ENCODE measurements around the gene NLGN3.

Gene NLGN3

DNA sequence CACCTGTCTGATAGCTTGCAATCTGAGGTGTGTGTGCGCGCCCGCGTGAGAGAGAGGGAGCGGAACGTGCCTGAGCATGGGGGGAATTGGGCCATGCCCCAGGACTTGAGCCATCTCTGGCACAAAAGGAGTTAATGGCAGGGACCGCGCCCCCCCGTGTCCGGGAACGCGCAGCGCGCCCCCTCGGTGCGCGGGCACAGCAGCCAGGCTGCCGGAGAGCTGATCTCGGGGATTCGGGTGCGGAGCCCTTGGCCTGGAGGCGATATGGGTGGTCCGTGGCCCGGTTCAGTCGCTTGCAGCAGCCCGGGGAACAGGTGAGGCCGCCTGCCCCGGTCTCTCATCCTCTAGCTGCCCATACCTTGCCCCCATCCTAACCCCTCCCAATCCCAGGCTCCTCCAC is at the start of gene NLGN3:
Gene NLGN3 (plus strand): TSS at position 191 of the 400 bp plus-strand sequence. CDS start 2,909 bp downstream, outside the sequence.
- DNase-seq, result no peak

DNA sequence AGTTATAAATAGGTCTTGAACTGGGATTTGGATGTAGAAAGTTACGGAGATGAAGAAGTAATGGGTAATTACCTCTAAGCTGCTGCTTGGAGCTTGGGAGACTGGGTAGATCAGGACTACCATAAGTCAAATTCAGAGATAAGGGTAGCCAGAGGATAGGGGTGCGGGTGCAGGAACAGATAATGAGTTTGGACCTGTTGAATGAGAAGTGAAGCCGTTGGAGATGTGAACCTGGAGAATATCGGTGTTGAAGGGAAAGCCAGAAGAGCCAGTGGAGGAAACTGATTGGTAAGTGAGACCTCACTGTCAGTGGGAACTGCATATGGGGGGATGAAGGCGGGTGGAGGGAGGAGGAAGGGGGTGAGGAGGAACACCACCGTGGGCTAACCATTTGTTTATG is 49.6 kb upstream of the NLGN3 start:
- no peak for DNase-seq

GRCh38 chrX:71095555-71095980 is 49.1 kb upstream of the NLGN3 start, which contains the start of gene FOXO4:
FOXO4 (plus strand) TSS chrX:71095851; CDS start chrX:71096529, 678 bp downstream.
- peak; percentile 60 for DNase-seq

GRCh38 chrX:71095981-71096759 is 48.5 kb upstream of the NLGN3 start:
- peak; percentile 21 for DNase-seq

DNA sequence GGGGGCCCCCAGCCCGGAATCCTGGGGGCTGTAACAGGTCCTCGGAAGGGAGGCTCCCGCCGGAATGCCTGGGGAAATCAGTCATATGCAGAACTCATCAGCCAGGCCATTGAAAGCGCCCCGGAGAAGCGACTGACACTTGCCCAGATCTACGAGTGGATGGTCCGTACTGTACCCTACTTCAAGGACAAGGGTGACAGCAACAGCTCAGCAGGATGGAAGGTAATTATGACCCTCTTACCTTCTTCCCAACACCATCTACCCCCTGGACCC is 47.9 kb upstream of the NLGN3 start:
- no peak for DNase-seq

GRCh38 chrX:71098302-71098701 is 46.3 kb upstream of the NLGN3 start:
- no peak for DNase-seq

DNA sequence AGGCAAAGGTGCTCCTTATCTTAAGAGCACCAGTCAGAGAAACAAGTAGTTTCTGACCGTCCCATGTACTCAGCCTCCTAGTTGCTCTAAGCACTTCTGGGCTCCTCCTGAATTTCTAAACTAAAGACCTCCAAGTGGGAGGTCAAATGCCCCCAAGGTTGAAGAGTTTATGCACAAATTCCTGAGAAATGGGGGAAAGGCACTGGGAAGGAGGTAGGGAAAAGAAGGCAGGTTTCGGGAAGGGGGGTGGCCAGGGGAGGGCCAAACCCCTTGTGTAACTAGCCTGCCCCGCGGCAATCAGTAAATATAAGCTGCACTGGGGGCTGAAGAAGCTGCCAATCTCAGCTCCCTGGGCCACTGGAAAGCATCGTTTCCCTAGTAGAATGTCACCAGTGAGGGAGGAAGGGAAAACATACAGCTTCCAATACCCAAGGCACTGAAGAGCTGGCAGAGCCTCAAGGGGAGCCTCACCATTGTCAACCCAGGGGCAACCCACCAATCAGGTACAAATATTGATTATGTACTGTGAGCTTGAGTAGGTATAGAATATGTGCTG is 45.6 kb upstream of the NLGN3 start:
- DNase-seq, result no peak

- no peak for DNase-seq
Observed at GRCh38 chrX:71099736-71100135, 44.9 kb upstream of the NLGN3 start.

DNA sequence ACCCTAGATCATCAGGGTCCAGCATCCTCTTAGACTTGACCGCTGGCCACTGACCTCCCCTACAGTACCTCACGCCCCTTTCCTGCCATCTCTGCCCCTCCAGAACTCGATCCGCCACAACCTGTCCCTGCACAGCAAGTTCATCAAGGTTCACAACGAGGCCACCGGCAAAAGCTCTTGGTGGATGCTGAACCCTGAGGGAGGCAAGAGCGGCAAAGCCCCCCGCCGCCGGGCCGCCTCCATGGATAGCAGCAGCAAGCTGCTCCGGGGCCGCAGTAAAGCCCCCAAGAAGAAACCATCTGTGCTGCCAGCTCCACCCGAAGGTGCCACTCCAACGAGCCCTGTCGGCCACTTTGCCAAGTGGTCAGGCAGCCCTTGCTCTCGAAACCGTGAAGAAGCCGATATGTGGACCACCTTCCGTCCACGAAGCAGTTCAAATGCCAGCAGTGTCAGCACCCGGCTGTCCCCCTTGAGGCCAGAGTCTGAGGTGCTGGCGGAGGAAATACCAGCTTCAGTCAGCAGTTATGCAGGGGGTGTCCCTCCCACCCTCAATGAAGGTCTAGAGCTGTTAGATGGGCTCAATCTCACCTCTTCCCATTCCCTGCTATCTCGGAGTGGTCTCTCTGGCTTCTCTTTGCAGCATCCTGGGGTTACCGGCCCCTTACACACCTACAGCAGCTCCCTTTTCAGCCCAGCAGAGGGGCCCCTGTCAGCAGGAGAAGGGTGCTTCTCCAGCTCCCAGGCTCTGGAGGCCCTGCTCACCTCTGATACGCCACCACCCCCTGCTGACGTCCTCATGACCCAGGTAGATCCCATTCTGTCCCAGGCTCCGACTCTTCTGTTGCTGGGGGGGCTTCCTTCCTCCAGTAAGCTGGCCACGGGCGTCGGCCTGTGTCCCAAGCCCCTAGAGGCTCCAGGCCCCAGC is 43.8 kb upstream of the NLGN3 start:
- no peak for DNase-seq

DNA sequence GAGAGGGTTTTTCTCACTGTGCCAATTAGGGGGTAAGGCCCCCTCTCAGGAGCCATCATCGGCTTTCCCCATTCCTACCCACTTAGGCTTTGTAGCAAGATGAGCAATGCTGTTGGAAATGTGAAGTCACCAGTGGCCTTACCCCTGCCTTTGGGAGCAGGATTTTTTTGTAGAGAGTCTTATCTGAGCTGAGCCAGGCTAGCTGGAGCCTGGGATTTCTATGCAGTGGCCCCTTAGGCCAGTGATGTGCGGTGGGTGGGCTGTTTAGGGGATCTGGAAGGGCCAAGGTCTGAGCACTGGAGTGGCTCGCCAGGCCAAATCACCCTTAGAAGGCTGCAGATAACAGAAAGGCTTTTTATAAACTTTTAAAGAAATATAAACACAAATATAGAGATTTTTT is 42.3 kb upstream of the NLGN3 start:
- DNase-seq, result no peak

GRCh38 chrX:71103110-71103983 is 41.3 kb upstream of the NLGN3 start:
- no peak for DNase-seq

DNA sequence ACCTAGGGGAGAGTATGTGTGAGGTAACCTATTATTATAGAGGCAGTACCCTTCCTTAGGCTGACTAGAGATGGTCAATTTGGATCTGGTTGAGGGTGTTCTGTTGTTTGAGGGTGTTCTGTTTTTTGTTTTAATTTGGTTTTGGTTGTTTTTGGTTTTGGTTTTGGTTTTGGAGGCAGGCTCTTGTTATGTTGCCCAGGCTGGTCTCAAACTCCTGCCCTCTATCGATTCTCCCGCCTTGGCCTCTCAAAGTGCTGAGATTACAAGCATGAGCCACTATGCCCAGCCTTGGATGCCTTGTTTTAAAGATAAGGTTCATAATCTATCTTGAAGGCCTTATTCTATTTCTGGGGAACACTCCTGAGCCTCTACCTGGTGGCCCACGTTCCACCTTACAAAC is 39.0 kb upstream of the NLGN3 start:
- DNase-seq, result no peak

DNA sequence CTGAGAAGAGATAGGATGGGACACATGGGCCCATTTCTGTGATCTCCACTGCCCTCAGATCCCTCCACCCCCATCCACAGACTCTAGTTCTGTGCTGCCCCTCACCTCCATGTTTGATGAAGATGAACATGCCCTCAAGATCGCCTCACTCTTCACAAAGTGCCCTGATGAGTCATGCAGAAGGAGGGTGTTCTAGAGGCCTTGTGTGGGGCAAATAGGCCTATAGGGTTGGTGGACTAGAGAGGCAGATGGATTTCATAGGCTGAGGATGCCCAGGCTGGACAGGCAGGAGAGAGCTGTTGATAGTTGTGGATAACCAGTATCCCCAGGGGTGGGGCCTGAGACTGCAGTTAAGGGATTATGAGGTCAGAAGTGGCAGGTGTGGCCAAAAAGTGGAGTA is 38.2 kb upstream of the NLGN3 start, which contains the start of gene CXorf65:
Gene CXorf65 (minus strand): TSS at position 314 of the 400 bp plus-strand sequence. CDS start 184 bp downstream, at position 130.
- DNase-seq, result no peak

DNA sequence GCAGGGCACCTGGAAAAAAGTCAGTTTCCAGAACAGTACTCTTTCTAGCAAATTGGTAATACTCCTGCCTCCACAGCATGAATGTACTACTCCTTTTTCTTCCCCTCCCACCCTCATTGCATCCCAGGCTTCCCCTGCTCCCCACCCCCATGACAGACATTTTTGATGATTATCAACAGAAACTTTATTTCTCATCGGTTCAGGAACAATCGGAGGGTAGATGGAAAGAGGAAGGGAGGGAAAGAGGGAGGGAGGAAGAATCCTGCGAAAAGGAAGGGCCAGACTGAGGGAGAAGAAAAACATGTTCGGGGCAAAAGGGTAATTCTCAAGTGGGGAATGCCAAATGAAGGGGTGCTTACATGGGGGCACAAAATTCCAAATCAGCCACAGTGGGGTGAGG is 37.4 kb upstream of the NLGN3 start:
- DNase-seq, result no peak

DNA sequence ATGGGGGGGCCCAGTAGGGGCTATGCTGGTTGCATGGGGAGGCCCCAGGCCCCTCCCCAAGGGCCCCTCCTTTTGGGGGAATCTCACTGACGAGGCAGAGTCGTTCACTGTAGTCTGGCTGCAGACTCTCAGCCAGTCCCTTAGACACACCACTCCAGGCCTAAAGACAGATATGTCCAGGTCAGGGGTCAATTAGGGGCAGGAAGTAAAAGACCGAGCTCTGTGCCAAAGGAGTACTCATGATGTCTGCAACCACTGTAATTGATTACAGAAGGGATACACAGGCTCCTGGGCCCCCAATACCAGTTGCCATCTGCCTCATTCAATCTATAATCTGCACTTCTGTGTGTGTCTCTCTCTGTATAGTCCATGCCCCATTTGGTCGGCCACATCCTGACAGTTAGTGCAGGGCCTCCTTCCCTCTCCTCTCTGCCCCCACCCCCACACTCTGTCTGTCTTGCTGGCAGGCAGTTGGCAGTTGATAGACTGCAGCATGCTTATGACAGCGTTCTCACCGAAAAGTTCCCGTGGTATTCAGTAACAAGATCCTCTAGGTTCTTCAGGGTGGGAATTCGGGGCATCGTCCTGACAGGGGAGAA is 36.8 kb upstream of the NLGN3 start:
- DNase-seq, result no peak

GRCh38 chrX:71109051-71109450 is 35.6 kb upstream of the NLGN3 start:
- no peak for DNase-seq

GRCh38 chrX:71111141-71111843 is 33.3 kb upstream of the NLGN3 start, which contains the start of gene IL2RG:
IL2RG (minus strand) TSS chrX:71111577; CDS start chrX:71111539, 38 bp downstream.
- DNase-seq, result no peak

DNA sequence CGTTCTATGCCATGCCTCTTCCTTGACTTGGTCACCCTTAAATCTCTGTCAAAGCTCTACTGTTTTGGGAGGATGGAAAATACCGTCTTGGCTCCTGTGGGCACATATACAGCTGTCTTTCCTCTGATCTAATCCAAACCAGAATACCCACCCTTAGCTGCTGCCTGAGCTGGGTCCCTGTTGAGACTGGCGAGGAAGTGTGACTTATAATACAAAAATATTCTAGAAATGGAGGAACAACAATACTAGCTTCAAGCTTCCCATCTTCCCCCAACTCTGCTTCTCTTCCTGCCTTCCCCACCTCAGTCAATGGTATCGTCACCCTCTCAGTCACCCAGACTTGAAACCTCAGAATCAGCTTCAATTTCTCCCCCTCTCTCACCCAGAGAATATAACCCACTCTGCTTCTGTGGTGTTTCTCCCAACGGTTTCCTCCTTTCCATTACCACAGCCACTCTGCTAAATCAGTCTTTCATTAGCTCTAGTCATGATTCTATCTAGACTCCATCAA is 32.7 kb upstream of the NLGN3 start:
- DNase-seq, result no peak

- DNase-seq, result no peak
Observed at GRCh38 chrX:71117358-71117757, 27.3 kb upstream of the NLGN3 start.

GRCh38 chrX:71118032-71118984 is 26.3 kb upstream of the NLGN3 start, which contains the start of gene MED12:
MED12 (plus strand) TSS chrX:71118596; CDS start chrX:71118755, 159 bp downstream.
- peak; percentile 67 for DNase-seq

Measured in NCI-H1105 (cell line).